HG03097 (cell line): ENCODE measurements around the gene SORBS1.

Source experiments
- ATAC-seq: cut with Tn5 transposase; IDR thresholded peaks from one replicate; pipeline ENCODE4 v1.9.1; 2021; ENCODE audit not compliant: unreplicated experiment, low FRiP score

SORBS1 gene

DNA sequence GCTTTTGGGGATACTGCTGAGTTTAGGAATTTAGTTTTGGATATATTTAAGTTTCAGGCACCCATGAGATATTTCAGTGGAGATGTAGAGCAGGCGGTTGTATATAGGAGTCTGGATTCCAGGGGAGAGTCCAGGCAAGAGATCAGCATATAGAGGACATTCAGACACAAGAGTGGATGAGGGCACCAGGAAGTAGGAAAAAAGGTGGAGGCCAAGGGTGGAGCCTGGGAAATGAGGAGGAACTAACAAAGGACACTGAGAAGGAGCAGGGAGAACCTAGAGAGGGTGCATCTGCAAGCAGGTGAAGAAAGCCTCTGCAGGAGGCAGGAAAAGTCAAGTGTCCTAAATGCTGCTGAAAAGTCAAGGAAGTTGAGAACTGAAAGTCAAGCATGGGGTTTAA is 257.2 kb downstream of the SORBS1 start:
- no peak for ATAC-seq

GRCh38 chr10:95303535-95303934 is 257.6 kb downstream of the SORBS1 start:
- no peak for ATAC-seq

DNA sequence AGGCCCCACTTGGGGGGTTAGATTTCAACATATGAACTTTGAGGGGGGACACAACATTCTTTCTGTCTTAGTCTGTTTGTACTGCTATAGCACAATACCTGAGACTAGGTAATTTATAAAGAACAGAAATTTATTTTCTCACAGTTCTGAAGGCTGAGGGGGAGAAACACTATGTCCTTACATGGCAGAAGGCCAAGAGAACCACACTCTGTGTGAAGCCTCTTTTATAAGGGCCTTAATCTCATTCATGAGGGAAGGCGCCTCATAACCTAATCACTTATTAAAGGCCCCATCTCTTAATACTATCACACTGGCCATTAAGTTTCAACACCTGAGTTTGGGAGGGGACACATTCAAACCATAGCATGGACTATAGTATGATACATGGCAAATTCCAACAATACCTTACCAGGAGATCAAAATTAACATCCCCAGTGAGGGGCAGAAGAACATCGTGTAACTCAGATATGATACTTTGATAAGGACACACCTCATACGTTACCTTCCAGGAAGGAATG is 261.1 kb downstream of the SORBS1 start:
- no peak for ATAC-seq

DNA sequence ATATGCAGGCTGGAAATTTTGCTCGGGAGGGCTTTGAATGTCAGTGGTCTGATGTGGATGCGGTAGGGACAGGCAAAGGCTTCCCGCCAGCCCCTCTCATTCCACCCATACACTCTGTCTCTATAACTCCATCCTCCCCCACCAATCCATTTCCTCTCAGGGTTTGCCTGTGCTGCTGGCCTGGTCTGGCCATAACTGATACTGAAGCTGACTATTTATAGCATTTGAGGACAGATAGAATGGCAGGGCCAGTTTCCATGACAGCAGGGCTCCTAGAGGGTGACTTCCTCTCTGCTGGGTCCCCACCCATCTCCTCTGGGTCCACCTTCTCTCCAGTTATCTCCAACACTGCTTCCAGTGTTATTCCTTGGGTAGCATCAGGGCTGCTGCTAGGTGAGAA is 263.8 kb downstream of the SORBS1 start:
- peak; percentile 44 for ATAC-seq

DNA sequence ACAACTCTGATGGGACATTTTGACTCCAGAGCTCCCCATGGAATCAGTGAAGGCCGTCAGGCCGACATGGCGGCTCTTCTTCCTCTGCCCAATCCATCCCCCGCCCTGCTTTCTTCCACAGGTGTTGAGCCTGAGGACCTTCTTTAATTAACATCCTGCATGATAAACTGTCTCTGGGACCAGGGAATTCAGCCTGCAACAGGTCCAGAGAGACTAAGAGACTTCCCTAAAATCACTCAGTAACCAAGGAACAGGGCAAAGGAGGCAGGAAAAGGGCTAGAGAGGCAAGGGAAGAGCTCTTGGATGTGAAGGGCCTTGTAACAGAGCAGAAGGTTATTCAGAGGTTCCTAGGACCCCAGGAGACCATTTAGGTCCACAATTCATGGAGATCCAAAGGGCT is 264.4 kb downstream of the SORBS1 start:
- no peak for ATAC-seq

GRCh38 chr10:95295031-95295755 is 266.0 kb downstream of the SORBS1 start:
- peak; percentile 72 for ATAC-seq

DNA sequence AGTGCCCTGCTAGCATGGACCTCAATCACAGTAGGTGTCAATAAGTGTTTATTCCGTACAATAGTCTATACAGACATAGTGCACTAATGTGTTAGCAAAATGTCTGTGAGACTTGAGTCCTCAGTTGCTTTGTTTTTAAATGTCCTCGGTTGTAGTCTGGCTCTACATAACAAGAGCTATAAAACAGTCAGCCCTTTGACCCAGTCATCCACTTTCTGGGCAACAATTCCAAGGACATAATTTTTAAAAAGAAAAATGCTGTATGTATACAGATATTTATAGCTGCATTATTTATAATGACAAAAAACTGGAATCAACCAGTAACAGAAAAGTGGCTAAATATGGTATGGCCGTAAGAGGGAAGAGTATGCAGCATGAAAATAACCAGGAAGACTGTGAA is 267.5 kb downstream of the SORBS1 start:
- no peak for ATAC-seq

GRCh38 chr10:95291365-95292039 is 269.7 kb downstream of the SORBS1 start:
- ATAC-seq: no peak

GRCh38 chr10:95290461-95291364 is 270.5 kb downstream of the SORBS1 start, which contains the start of gene PDLIM1:
PDLIM1 (minus strand) TSS chr10:95291003; CDS start chr10:95290915, 88 bp downstream.
- peak; percentile 33 for ATAC-seq

DNA sequence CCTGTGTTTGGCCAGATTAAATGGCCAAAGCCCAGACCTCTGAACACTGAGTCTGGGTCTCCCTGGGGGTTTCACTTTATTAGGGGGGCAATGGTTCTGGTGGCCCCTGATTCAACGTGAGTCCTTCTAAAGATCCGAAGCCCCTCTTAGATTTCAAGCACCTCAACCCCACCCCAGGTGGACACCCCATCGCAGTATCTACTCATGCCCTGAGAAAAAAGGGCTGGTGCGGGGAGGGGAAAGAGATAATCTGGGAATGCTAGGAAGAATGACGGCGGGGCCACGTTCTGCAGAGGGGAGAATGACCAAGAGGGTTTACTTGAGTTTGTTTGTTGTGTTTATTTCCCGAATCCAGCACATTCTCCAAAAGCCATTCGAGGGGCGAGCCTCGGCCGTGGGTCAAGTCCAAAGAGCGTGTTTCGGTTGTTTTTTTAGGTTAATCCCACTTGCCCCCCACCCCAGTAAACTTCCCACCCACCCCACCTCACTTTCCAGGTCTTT is 271.2 kb downstream of the SORBS1 start:
- ATAC-seq: no peak

DNA sequence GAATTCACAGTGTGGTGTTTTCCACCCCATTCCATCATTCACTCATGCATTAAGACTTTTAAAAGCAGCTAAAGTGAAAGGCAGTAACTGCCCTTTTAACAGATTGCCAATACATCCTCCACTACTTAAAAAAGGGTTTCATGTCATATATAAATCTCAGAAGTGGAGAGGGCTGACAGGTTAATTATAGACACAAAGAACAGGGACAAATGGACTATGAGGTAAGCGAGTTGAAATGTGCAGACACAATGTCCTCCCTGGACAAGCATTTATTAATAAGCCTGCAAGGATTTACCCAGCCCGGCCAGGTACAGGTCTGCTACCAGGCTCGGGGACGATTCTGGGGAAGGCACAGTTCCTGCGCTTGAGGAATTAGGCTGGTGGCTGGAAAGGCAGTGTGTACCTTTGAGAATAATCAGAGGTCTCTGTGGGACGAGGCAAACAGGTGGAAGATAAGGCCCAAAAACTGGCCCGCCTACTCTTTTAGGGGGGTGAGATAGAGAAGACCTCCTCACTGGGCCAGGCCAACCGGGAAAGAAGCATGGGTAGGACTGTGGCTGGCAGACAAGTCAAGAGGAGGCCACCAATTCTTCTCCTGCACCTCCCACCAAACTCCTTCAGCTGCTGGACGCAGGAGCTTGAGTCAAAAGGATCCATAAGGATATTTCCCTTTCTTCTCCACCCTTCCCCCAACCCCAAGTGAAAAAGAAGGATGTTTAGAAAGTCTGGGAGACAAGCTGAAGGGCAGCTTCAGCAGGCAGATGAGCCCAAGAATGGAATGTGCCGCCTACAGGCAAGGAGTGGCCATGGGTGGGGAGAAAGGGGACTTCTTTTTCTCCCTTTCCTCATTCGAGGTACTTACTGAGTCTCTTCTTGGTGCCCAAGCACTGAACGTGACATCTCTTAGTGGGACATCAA is 271.9 kb downstream of the SORBS1 start:
- ATAC-seq: no peak

GRCh38 chr10:95288303-95288702 is 272.9 kb downstream of the SORBS1 start:
- no peak for ATAC-seq

DNA sequence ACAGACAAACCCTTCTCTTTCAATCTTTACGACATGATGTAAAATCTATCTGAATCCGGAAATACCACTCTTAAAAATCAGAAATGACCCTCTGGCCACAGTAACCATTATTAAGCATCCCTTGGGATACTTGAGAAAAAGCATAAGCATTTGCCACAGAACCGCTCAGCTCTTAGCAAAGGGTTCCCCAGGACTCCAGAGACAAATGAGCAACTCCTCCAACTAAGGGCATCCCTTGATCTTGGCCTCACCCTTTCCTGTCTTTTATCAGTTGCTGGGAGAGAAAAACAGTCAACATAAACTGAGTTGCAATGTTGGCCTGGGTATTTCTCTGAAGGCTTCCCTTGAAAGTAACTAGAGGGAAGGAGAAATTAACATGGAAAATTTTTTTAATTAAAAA is 273.9 kb downstream of the SORBS1 start:
- ATAC-seq: no peak

DNA sequence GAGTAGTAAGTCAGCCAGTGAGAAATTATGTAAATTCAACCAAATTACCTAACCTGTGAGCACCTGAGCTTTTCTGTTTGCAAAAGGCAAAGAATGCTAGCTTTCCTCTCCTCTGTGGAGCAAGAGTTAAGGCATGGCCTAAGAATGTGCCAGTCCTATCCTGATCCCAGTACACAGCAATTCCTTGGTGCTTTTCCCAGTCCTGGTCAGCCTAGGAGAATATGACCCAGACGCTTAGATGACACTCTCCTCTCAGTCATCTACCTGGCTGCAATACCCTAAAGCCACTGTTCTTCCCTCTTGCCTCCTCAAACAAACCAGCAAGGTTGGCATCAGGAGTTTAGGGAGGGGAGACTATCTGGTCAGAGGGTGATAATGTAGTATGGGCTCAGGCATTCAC is 274.5 kb downstream of the SORBS1 start:
- no peak for ATAC-seq

DNA sequence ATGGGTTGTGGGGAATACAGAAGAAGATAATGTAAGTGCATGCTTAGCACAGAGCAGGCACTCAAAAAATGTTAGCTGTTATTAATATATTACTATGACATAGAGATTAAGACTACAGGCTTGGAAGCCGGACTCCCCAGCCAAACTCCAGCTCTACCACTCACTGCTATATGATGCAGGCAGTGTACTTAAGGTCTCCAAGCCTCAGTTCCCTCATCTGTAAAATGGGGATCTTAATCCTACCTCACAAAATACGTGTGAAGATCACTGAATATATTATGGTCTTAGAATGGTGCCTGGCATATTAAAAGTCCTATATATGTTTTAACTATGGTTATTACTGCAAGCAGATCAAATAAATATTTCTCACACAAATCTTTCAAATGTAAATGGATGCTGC is 275.6 kb downstream of the SORBS1 start:
- ATAC-seq: no peak

- ATAC-seq: no peak
Observed at GRCh38 chr10:95284807-95285206, 276.4 kb downstream of the SORBS1 start.

DNA sequence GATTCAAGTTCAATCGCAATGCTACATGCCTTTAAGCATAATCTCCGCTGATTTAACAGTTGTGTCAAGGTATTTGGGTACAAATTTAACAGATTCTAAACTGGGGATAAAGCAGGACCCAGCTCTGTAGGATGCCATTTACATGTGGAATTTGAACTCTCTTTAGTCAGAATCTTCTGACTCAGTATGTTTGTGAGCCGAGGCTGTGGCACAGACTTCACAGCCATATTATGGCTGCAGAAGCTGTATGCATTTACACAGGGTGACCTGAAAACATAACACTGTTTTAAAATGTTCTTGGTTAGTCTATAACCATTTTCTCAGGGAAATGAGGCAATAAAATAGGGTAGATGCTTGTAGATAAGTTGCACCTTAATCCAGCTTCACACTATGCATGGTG is 279.1 kb downstream of the SORBS1 start:
- no peak for ATAC-seq

DNA sequence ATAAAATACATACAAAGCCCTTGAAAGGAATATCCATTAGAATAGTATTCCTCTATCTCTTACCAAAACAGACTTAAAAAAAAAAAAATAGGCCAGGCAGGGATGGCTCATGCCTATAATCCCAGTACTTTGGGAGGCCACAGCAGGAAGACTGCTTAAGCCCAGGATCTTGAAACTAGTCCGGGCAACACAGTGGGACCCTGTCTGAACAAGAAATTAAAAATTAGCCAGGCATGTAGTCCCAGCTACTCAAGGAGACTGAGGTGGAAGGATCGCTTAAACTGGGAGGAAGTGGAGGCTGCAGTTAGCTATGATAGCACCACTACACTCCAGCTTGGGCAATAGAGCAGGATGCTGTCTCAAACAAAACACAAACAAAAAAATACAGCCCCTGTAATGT is 280.0 kb downstream of the SORBS1 start:
- no peak for ATAC-seq

DNA sequence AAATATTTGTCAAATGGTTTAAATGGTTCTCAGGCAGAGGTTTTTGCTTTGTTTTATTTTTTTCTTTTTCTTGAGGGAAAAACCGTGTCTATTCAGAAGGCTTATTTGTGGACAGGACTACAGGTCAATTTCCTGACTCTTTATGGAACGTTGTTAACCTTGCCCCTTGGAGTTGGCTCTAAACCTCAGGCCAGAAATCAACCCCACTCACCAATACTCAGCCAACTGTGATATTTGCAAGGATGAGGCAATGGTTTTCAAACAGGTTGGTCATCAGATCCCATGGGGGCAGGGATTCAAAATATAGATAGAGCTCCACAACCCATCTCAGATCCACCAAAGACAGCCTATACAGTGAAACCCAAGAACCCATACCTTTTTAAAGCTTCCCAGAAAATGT is 280.5 kb downstream of the SORBS1 start:
- ATAC-seq: no peak
